HG02981 (cell line): ENCODE data around the gene ADH5.
A peak's percentile ranks its signal among the peaks of the same experiment; 100 is the strongest.
"Not testable (repeated sequence)": the region's sequence is repeated elsewhere in the genome, so short reads cannot be mapped to it uniquely, and the experiment has no call there.

Experiments used
- ATAC-seq: cut with Tn5 transposase; IDR thresholded peaks from one replicate; pipeline ENCODE4 v1.9.1; 2021; ENCODE audit warnings: mild to moderate bottlenecking, moderate library complexity; ENCODE audit not compliant: unreplicated experiment

Gene ADH5

GRCh38 chr4:99088023-99088449 is 552 bp downstream of the ADH5 start:
- ATAC-seq: peak; percentile 24

- ATAC-seq: no peak
Observed at GRCh38 chr4:99084595-99084994, 4.0 kb downstream of the ADH5 start.

DNA sequence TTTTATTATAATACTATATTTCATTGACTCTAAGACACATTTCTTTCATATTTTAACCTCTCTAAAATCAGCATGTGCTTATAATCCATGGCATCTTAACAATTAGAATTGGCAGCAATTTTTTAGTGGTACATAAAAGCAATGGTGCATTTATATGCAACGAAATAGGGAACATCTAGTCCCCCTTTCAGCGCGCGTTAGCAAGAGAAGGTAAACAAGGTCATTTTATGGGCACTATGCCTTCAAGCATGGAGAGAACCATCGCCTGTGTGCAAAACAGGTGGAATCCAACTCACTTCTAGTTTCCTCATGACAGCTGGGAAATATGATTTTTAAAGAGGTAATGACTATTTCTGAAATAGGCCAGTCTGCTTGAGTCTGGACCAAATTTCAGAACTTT is 6.4 kb downstream of the ADH5 start:
- ATAC-seq: no peak

GRCh38 chr4:99080869-99081268 is 7.7 kb downstream of the ADH5 start:
- not testable (repeated sequence) for ATAC-seq

- no peak for ATAC-seq
Observed at GRCh38 chr4:99079625-99080295, 8.8 kb downstream of the ADH5 start.

GRCh38 chr4:99078931-99079624 is 9.5 kb downstream of the ADH5 start:
- no peak for ATAC-seq

DNA sequence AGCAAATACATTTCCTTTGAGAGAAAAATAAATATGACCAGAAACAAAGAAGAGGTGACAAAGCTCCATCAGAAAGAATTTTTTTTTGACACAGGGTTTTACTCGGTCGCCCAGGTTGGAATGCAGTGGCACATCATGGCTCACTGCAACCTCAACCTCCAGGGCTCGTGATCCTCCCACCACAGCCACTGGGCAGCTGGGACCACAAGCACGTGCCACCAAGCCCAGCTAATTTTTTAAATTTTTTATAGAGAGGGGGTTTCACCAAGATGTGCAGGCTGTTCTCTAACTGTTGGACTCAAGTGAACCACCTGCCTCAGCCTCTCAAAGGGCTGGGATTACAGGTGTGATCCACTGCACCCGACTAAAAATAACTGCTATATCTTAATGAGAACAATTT is 10.3 kb downstream of the ADH5 start:
- ATAC-seq: no peak

- no peak for ATAC-seq
Observed at GRCh38 chr4:99077177-99077576, 11.4 kb downstream of the ADH5 start.

- no peak for ATAC-seq
Observed at GRCh38 chr4:99076292-99076976, 12.2 kb downstream of the ADH5 start.

GRCh38 chr4:99074816-99075215 is 13.8 kb downstream of the ADH5 start:
- no peak for ATAC-seq

GRCh38 chr4:99071159-99071558 is 17.4 kb downstream of the ADH5 start:
- ATAC-seq: no peak

DNA sequence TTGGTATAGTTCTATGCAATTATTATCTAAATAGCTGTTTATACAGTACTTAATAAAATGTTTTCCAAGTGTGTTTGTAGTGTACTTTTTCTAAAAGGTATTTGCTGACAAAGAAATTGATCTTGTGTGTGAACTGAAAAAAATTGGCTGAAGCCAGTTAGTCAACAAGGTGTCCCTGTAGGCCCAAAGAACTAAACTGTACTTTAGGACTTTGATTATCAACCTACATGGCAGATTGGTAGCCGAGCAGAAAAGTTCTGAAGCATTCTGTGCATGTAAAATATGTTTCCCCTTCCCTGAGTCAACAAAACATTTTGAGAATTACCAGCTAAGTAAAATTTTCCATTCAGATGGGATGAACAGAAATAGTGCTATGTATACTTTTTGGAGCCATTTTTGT is 21.0 kb downstream of the ADH5 start:
- ATAC-seq: no peak

- not testable (repeated sequence) for ATAC-seq
Observed at GRCh38 chr4:99065521-99065920, 23.1 kb downstream of the ADH5 start.

GRCh38 chr4:99062120-99062519 is 26.5 kb downstream of the ADH5 start:
- no peak for ATAC-seq

- ATAC-seq: no peak
Observed at GRCh38 chr4:99061048-99061700, 27.4 kb downstream of the ADH5 start.

DNA sequence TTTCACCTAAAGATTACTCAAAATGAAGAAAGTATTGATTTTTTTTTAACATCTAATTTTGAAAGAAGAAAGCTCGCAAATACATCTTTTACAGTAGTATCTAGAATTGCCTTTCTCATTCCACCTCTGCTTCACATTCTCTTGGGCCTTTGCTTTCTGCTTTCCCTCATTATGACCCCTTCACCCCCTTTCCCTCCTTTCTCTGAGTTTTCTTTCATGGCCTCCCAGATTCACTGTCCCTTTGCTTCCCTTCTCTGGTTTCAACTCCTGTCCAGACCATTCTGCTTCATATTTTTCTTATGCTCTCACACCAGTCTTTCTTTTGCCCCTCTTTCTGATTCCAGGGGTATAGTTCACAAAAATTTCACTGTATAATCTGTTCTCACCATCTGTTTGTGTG is 29.0 kb downstream of the ADH5 start:
- ATAC-seq: no peak

GRCh38 chr4:99058228-99058627 is 30.4 kb downstream of the ADH5 start:
- ATAC-seq: no peak

- ATAC-seq: peak; percentile 55
Observed at GRCh38 chr4:99054428-99054994, 34.1 kb downstream of the ADH5 start.

DNA sequence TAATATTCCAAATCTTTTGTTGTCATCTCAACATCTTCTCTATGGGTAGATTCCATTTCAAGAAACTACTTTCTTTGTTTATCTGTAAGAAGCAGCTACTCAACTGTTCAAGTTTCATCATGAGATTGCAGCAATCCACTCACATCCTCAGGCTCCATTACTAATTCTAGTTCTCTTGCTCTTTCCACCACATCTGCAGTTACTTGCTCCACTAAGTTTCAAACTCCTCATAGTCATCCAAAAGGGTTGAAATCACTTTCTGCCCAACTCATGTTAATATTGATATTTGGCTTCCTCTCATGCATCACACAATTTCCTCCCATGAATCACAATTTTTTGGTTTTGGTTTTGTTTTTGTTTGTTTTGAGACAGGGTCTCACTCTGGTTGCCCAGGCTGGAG is 35.7 kb downstream of the ADH5 start:
- no peak for ATAC-seq

GRCh38 chr4:99047710-99048109 is 40.9 kb downstream of the ADH5 start:
- no peak for ATAC-seq

- ATAC-seq: no peak
Observed at GRCh38 chr4:99043346-99043745, 45.2 kb downstream of the ADH5 start.
